Osteoblast (primary cell): ENCODE data around the gene PTPRE. TPM values are rescaled to one million over a fixed set of nuclear protein-coding genes. Genes with fewer than 3 reads are reported as not detected.
A peak's percentile ranks its signal among the peaks of the same experiment; 100 is the strongest.

Source experiments
- DNase-seq: peaks from one replicate; pipeline ENCODE4 v3.0.0; 2011; ENCODE audit warnings: low spot score, mixed read lengths; ENCODE audit not compliant: insufficient read length; ENCODE audit errors: missing footprints
- H2AFZ ChIP-seq: 2 replicates; pipeline ENCODE4 v1.6.0; 2011; ENCODE audit warnings: mild to moderate bottlenecking, low read length
- H3K27ac ChIP-seq: 2 replicates; pipeline ENCODE4 v1.5.1; 2011; ENCODE audit warnings: mild to moderate bottlenecking, low read depth, low read length, moderate library complexity
- H3K27me3 ChIP-seq: 2 replicates; pipeline ENCODE4 v1.6.0; 2012; ENCODE audit warnings: mild to moderate bottlenecking, control low read depth, inconsistent platforms, low read length, moderate library complexity; ENCODE audit not compliant: insufficient read depth
- H3K36me3 ChIP-seq: 2 replicates; pipeline ENCODE4 v1.5.1; 2011; ENCODE audit warnings: mild to moderate bottlenecking, low read length, control low read depth, moderate library complexity; ENCODE audit not compliant: insufficient read depth
- H3K4me1 ChIP-seq: 2 replicates; pipeline ENCODE4 v1.5.1; 2011; ENCODE audit warnings: mild to moderate bottlenecking, low read length, control low read depth, moderate library complexity; ENCODE audit not compliant: insufficient read depth
- H3K4me2 ChIP-seq: 2 replicates; pipeline ENCODE4 v1.6.0; 2011; ENCODE audit warnings: mild to moderate bottlenecking, low read length; ENCODE audit not compliant: insufficient read depth
- H3K4me3 ChIP-seq: fragments of 200-600 bp; sonication (generic); 3 replicates; pipeline ENCODE4 v1.5.1; 2012; ENCODE audit warnings: mild to moderate bottlenecking, low read length, inconsistent platforms; ENCODE audit not compliant: insufficient read depth
- H3K79me2 ChIP-seq: 2 replicates; pipeline ENCODE4 v1.6.0; 2012; ENCODE audit warnings: mild to moderate bottlenecking, low read length, control low read depth, inconsistent platforms; ENCODE audit not compliant: insufficient read depth
- H3K9me3 ChIP-seq: 2 replicates; pipeline ENCODE4 v1.5.1; 2011; ENCODE audit warnings: low read depth, low read length, control low read depth
- H4K20me1 ChIP-seq: 2 replicates; pipeline ENCODE4 v1.6.0; 2012; ENCODE audit warnings: mild to moderate bottlenecking, low read length, control low read depth; ENCODE audit not compliant: insufficient read depth
- CTCF ChIP-seq: IDR thresholded peaks from 2 replicates; pipeline ENCODE4 v1.5.1; 2011; ENCODE audit warnings: mild to moderate bottlenecking, low read depth, low read length, moderate library complexity; ENCODE audit errors: extremely low read depth
- total RNA-seq: library from RNA; depleted of rRNA; stranded (reverse); fragments of >200 nt; gene quantifications from 2 replicates; pipeline ENCODE4 v1.2.3, GENCODE V29; 2012

Gene PTPRE
- total RNA-seq, 1 donor = 9.0 TPM

- H3K4me1 ChIP-seq = peaks cover 31% of the 10 kb centered on the region
- DNase-seq = peak; percentile 80
- peak overlapping the region; percentile 76 for H3K4me2 ChIP-seq
- no peak overlapping the region for H2AFZ ChIP-seq
- no peaks in the 10 kb centered on the region for H4K20me1 ChIP-seq
- peak overlapping the region; percentile 36 for H3K4me3 ChIP-seq
- no peaks in the 10 kb centered on the region for H3K27me3 ChIP-seq
- no peaks in the 10 kb centered on the region for H3K36me3 ChIP-seq
- no peaks in the 10 kb centered on the region for H3K9me3 ChIP-seq
- no peak for TF ChIP-seq CTCF
- no peaks in the 10 kb centered on the region for H3K79me2 ChIP-seq
- H3K27ac ChIP-seq = peak overlapping the region; percentile 95
Measured at GRCh38 chr10:127990846-127991542, 84.1 kb downstream of the PTPRE start.

GRCh38 chr10:127991543-127992255 is 84.8 kb downstream of the PTPRE start:
- Histone ChIP-seq H3K27me3 (no peaks in the 10 kb centered on the region), H3K36me3 (no peaks in the 10 kb centered on the region), H3K27ac (peak overlapping the region; percentile 95), H3K9me3 (no peaks in the 10 kb centered on the region), H2AFZ (no peak overlapping the region), H3K4me3 (peak overlapping the region; percentile 37), H3K79me2 (no peaks in the 10 kb centered on the region), H4K20me1 (no peaks in the 10 kb centered on the region), H3K4me2 (peak overlapping the region; percentile 76), H3K4me1 (peaks cover 31% of the 10 kb centered on the region)
- no peak for DNase-seq
- TF ChIP-seq CTCF = no peak

- Histone ChIP-seq H3K36me3 (no peaks in the 10 kb centered on the region), H3K27me3 (no peaks in the 10 kb centered on the region), H2AFZ (no peak overlapping the region), H3K4me1 (peaks cover 35% of the 10 kb centered on the region), H3K4me3 (no peak overlapping the region), H3K27ac (peak overlapping the region; percentile 95), H3K79me2 (no peaks in the 10 kb centered on the region), H3K9me3 (no peaks in the 10 kb centered on the region), H3K4me2 (no peak overlapping the region), H4K20me1 (no peaks in the 10 kb centered on the region)
- TF ChIP-seq CTCF = no peak
- no peak for DNase-seq
Measured at GRCh38 chr10:127992376-127992775, 85.5 kb downstream of the PTPRE start.

- no peak for TF ChIP-seq CTCF
- no peak overlapping the region for H2AFZ ChIP-seq
- no peaks in the 10 kb centered on the region for H3K27me3 ChIP-seq
- H4K20me1 ChIP-seq = no peaks in the 10 kb centered on the region
- no peak overlapping the region for H3K4me2 ChIP-seq
- H3K36me3 ChIP-seq = no peaks in the 10 kb centered on the region
- H3K79me2 ChIP-seq = no peaks in the 10 kb centered on the region
- H3K4me3 ChIP-seq = no peak overlapping the region
- peaks cover 35% of the 10 kb centered on the region for H3K4me1 ChIP-seq
- DNase-seq = no peak
- H3K27ac ChIP-seq = no peak overlapping the region
- no peaks in the 10 kb centered on the region for H3K9me3 ChIP-seq
Measured at GRCh38 chr10:127993056-127993690, 86.3 kb downstream of the PTPRE start.
